Smooth muscle cell of the pulmonary artery (primary cell): ENCODE measurements around the gene SLC6A9. TPM values are rescaled to one million over a fixed set of nuclear protein-coding genes. Genes with fewer than 3 reads are reported as not detected.

Experiments
- total RNA-seq: library from RNA; depleted of rRNA; stranded (reverse); fragments of >200 nt; gene quantifications from 2 replicates; pipeline ENCODE4 v1.2.3, GENCODE V29; 2014

The SLC6A9 gene
- 15.1 and 16.2 TPM in 2 replicates for total RNA-seq

GRCh38 chr1:44031252-44032169, at the start of gene SLC6A9:
Gene SLC6A9 (minus strand): TSS chr1:44031462. CDS start chr1:44024277, 7,185 bp downstream.

DNA sequence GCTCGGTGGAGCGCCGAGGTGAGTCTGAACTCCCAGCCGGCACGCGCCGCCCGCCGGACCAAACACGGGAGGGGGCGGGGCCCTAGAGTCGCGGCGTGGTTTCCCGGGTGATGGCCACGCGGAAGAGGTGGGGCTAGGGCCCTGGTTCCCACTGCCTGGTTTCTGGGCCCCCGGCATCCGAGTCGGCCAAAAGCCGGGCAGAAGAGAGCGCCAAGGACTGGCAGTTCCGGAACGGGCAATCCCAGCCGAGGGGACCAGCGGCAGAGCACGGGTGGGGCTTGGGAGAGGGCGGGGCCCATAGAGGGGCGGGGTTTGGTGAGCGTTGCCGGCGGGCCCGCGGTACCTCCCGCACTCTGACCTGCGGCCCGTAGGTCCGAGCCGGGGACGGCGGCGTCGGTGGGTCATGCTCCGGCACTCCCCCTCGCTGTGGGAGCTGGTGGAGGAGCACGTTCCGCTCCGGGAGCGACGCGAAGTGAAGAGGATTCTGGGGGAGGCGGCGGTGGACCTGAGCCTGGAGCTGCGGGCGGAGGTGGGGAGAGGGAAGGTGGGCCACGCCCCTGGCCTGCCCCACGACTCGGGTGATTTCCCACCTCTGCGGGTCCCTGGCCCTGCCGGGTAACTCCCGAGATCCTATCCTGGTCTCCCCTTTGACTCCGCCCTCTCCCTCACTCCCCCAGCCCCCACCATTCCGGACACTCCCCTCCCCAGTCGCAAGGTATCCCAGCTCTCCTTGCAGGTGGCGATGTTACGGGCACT, 39.6 kb downstream of the SLC6A9 start, which contains the start of gene CCDC24:
Gene CCDC24 (plus strand): TSS at position 124 of the 756 bp plus-strand sequence. CDS start 280 bp downstream, at position 404.

DNA sequence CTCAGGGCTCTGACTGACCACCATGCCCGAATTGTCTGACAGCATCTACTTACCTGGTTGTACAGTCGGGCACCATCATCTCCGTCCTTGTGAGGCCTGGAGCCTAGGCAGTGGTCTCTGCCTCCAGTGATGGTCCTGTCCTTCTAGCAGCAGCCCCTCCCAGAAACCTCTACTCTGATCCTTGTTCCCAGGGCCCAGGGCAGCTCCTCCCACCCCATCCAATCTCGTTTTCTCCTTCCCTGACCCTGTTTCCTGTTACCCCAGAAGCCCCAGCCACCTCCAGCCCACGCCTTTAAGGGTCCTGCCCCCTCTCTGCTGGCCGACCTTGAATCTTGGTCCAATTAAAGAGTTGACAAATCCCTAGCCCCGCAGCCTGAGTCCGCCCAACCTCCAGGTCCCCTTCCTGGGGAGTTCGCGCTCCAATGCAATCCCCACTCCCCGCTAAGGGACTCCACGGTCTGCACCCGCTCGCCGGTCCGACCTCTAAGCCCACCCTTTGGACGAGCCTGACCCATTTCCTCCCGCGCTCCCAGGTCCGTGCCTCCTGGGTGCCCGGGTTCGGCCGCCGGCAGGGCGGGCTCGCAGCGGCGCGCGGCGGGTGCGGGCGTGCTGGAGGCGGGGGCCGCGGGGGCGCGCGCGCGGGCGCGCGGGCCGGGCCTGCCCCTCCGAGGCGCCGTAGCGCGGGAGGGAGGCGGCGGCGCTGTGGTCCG, 52.6 kb downstream of the SLC6A9 start, which contains the start of gene B4GALT2:
Gene B4GALT2 (plus strand): TSS at position 660 of the 710 bp plus-strand sequence. CDS start 1,951 bp downstream, outside the sequence.

DNA sequence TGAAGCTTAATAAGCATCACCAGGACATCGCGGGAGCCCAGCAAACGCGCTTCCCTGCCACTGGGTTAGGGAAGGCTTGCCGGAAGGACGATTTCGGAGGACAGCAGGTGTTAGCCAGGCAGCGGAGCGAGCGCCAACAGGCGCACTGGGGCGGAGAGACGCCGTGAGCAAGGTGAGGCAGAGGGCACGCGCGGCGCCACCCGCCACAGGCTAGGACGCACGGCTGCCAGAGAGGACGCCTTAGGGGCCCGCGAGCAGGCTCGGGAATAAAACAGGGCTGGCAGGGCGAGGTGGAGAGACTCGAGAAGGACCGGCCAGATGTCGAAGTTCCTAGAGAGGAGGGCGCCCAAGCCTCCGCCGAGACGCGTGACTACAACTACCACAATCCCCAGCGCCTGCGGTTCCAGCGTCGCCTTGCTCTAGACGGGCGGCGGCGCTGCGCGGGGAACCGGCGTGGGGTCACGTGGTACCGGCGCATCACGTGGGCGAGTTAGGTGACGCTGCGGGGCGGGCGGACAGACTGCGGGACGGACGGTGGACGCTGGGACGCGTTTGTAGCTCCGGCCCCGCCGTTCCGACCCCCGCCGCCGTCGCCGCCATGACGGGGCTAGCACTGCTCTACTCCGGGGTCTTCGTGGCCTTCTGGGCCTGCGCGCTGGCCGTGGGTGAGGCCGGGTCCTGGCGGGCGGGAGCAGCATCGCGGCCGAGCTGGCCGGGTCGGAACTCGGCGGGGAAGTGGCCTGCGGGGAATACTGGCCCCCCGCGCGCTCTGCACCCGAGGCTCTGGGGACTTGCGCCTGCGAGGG, 56.6 kb downstream of the SLC6A9 start, which contains the start of gene ATP6V0B:
Gene ATP6V0B (plus strand): TSS at position 518 of the 806 bp plus-strand sequence. CDS start 81 bp downstream, at position 599.

GRCh38 chr1:43969746-43970466, 61.4 kb downstream of the SLC6A9 start, which contains the start of gene DPH2:
Gene DPH2 (plus strand): TSS chr1:43970010. CDS start chr1:43970176, 166 bp downstream.

Other genes with a start within 250 kb of the SLC6A9 start
- 0.07 and 0.63 TPM in 2 replicates for gene ARTN, start 97.7 kb downstream of the SLC6A9 start, total RNA-seq
- 24.6 and 30.7 TPM in 2 replicates for gene IPO13, start 84.5 kb downstream of the SLC6A9 start, total RNA-seq
- gene DPH2, start 61.5 kb downstream of the SLC6A9 start, total RNA-seq: 12.3 and 22.8 TPM in 2 replicates
- gene ATP6V0B, start 56.5 kb downstream of the SLC6A9 start, total RNA-seq: 107 and 134 TPM in 2 replicates
- 116 and 142 TPM in 2 replicates for gene B4GALT2, start 52.3 kb downstream of the SLC6A9 start, total RNA-seq
- gene CCDC24, start 39.9 kb downstream of the SLC6A9 start, total RNA-seq: 5.1 and 6.3 TPM in 2 replicates
- 0.13 TPM in 2 replicates for gene KLF17, start 87.4 kb upstream of the SLC6A9 start, total RNA-seq
- gene KLF18, start 110.2 kb upstream of the SLC6A9 start, total RNA-seq: not detected in 2 replicates
- gene DMAP1, start 182.0 kb upstream of the SLC6A9 start, total RNA-seq: 13.7 and 19.8 TPM in 2 replicates